K562 (cell line): ENCODE results near the gene WDR20. TPM values are rescaled to one million over a fixed set of nuclear protein-coding genes. Genes with fewer than 3 reads are reported as not detected.

Experiments
- ATAC-seq: fragments of 200-7000 bp; cut with Tn5 transposase; 3 replicates; pipeline ENCODE4 v1.9.1; 2020; ENCODE audit warnings: moderate library complexity
- BruUV-seq: library from RNA; stranded (reverse); fragments of 400-500 nt; replicated peaks from 2 replicates; lab custom pipeline; 2021; lab: Mats Ljungman, UMichigan
- CTCF ChIA-PET: fragments of 300-600 bp; formaldehyde crosslinking; extraction: SDS; loops from one replicate; lab custom pipeline; 2021; ENCODE audit warnings: low intra/inter-chr PET ratio; lab: Yijun Ruan, JAX
- POLR2A ChIA-PET: fragments of 300-600, 350-650 bp; sonication (Branson Sonifier 250); formaldehyde crosslinking; extraction: SDS; loops from one replicate; lab custom pipeline; 2021; ENCODE audit warnings: antibody characterized with exemption, inconsistent platforms; lab: Yijun Ruan, JAX
- DNase-seq, 4 experiments: peaks; one replicate each; pipeline versions ENCODE4 v3.0.0 to v3.0.0-alpha.2; 2011 to 2018; ENCODE audit warnings: low spot score in 3 of 4, mixed read lengths in 3 of 4; ENCODE audit errors: extremely low read depth in 1 of 4
- FAIRE-seq: peaks from 2 replicates; lab custom pipeline; 2011; peaks lifted over from hg19 to GRCh38; lab: Jason Lieb, UNC
- H2AFZ ChIP-seq: 2 replicates; pipeline ENCODE4 v1.6.0; 2011; ENCODE audit warnings: low read depth, low read length, control low read depth, inconsistent platforms
- H3K27ac ChIP-seq: fragments of 200-600 bp; 3 replicates; pipeline ENCODE4 v1.8.0; 2011; ENCODE audit warnings: low read depth, mild to moderate bottlenecking, control low read depth, inconsistent platforms, low read length, moderate library complexity, mixed read lengths; ENCODE audit errors: extremely low read depth
- H3K27me3 ChIP-seq, 2 experiments: fragments of 300-600 bp in 1 of 2; 2 replicates in 1 of 2; 3 replicates in 1 of 2; pipeline versions ENCODE4 v1.6.0 to v1.8.0; 2011; ENCODE audit warnings: inconsistent platforms in 2 of 2, low read length in 2 of 2, mild to moderate bottlenecking in 1 of 2, mixed read lengths in 1 of 2, moderate library complexity in 1 of 2; ENCODE audit not compliant: control insufficient read depth in 2 of 2, insufficient read depth in 2 of 2
- H3K36me3 ChIP-seq: fragments of 300-600 bp; 3 replicates; pipeline ENCODE4 v1.8.0; 2011; ENCODE audit warnings: mild to moderate bottlenecking, low read length, inconsistent platforms; ENCODE audit not compliant: control insufficient read depth, insufficient read depth
- H3K4me1 ChIP-seq, 2 experiments: fragments of 200-600 bp in 1 of 2; replicated peaks in 1 of 2; 2 replicates in 1 of 2; 3 replicates in 1 of 2; pipeline versions ENCODE4 v1.5.1 to v1.8.0; 2011; ENCODE audit warnings: inconsistent platforms in 2 of 2, low read length in 2 of 2, mild to moderate bottlenecking in 1 of 2, mixed read lengths in 1 of 2, moderate library complexity in 1 of 2; ENCODE audit not compliant: control insufficient read depth in 2 of 2, insufficient read depth in 2 of 2
- H3K4me2 ChIP-seq: 2 replicates; pipeline ENCODE4 v1.6.1; 2011; ENCODE audit warnings: low read length, control low read depth, inconsistent platforms, mixed read lengths; ENCODE audit not compliant: insufficient read depth
- H3K4me3 ChIP-seq: fragments of 200-600 bp; sonication (generic), shearing (Covaris generic); 2 replicates; pipeline ENCODE4 v1.5.1; 2016; ENCODE audit warnings: control low read depth, inconsistent platforms
- H3K79me2 ChIP-seq: fragments of 200-600 bp; 3 replicates; pipeline ENCODE4 v1.8.0; 2011; ENCODE audit warnings: low read length, inconsistent platforms; ENCODE audit not compliant: control insufficient read depth, insufficient read depth
- H3K9ac ChIP-seq, 2 experiments: 2 replicates each; pipeline versions ENCODE4 v1.6.0 to v1.6.1; 2011; ENCODE audit warnings: low read depth in 2 of 2, low read length in 2 of 2, control low read depth in 1 of 2, inconsistent platforms in 1 of 2, mild to moderate bottlenecking in 1 of 2, mixed read lengths in 1 of 2; ENCODE audit not compliant: insufficient read depth in 1 of 2
- H3K9me1 ChIP-seq: one replicate; pipeline ENCODE4 v1.6.0; 2011; ENCODE audit warnings: inconsistent platforms, mild to moderate bottlenecking, low read length, moderate library complexity; ENCODE audit not compliant: control insufficient read depth, insufficient read depth
- H3K9me3 ChIP-seq: replicated peaks from 2 replicates; pipeline ENCODE4 v1.5.1; 2011; ENCODE audit warnings: low read depth, low read length, inconsistent platforms; ENCODE audit not compliant: control insufficient read depth, insufficient read depth
- H4K20me1 ChIP-seq: replicated peaks from 2 replicates; pipeline ENCODE4 v1.6.1; 2011; ENCODE audit warnings: low read length, inconsistent platforms, mixed read lengths; ENCODE audit not compliant: control insufficient read depth, insufficient read depth
- ESRRA ChIP-seq: fragments of 450-650 bp; IDR thresholded peaks from 2 replicates; pipeline ENCODE4 v1.6.1; 2014; ENCODE audit warnings: low read depth, mild to moderate bottlenecking, moderate library complexity, borderline replicate concordance
- FOXK2 ChIP-seq, 2 experiments: fragments of 450-650 bp; IDR thresholded peaks in 1 of 2; conservative IDR thresholded peaks in 1 of 2; 2 replicates each; pipeline ENCODE4 v1.6.1; 2016; ENCODE audit warnings: low read depth in 2 of 2, mild to moderate bottlenecking in 1 of 2
- HDGF ChIP-seq: fragments of 450-650 bp; IDR thresholded peaks from 2 replicates; pipeline ENCODE4 v1.6.1; 2016
- HNRNPLL ChIP-seq: fragments of 200-400 bp; formaldehyde crosslinking; IDR thresholded peaks from 2 replicates; pipeline ENCODE4 v1.6.1; 2017; ENCODE audit warnings: low read length, low read depth, mild to moderate bottlenecking; ENCODE audit not compliant: poor library complexity, severe bottlenecking
- KAT2B ChIP-seq: IDR thresholded peaks from one replicate; pipeline ENCODE4 v1.6.1; 2012; ENCODE audit warnings: low read depth, mild to moderate bottlenecking, control low read depth, inconsistent platforms, low read length, moderate library complexity
- PTRF ChIP-seq: fragments of 450-650 bp; IDR thresholded peaks from 2 replicates; pipeline ENCODE4 v1.6.1; 2016; ENCODE audit warnings: mild to moderate bottlenecking, missing genetic modification characterization, missing compliant biosample characterization
- RCOR1 ChIP-seq, 2 experiments: IDR thresholded peaks; 2 replicates each; pipeline ENCODE4 v1.6.1; 2012; ENCODE audit warnings: low read depth in 2 of 2, low read length in 2 of 2, borderline replicate concordance in 1 of 2, improper control_type of control experiment in 1 of 2
- RUNX1 ChIP-seq: sonication (generic); IDR thresholded peaks from 2 replicates; pipeline ENCODE4 v1.6.1; 2016; ENCODE audit warnings: antibody characterized with exemption, low read depth
- TBL1XR1 ChIP-seq, 2 experiments: IDR thresholded peaks; 2 replicates each; pipeline ENCODE4 v1.6.1; 2012; ENCODE audit warnings: improper control_type of control experiment in 2 of 2, low read length in 2 of 2, mild to moderate bottlenecking in 1 of 2
- TCFL5 ChIP-seq: fragments of 250-450 bp; sonication (Bioruptor Pico); conservative IDR thresholded peaks from 2 replicates; pipeline ENCODE4 v1.6.1; 2021; ENCODE audit warnings: mild to moderate bottlenecking, moderate library complexity, matching md5 sums
- WGBS: fragments of 100-300 bp; shearing (Covaris generic); methylation state at CpG from one replicate; pipeline ENCODE4 v1.1.6; 2016; ENCODE audit warnings: low coverage, mixed read lengths; ENCODE audit not compliant: insufficient coverage; ENCODE audit errors: missing lambda C conversion rate; 5-methylcytosine and 5-hydroxymethylcytosine counted together
- in situ Hi-C: fragments of 300-500 bp; cut with MboI; formaldehyde crosslinking; loops from 4 replicates; pipeline ENCODE4 v1.15.0; 2018; ENCODE audit warnings: inconsistent platforms, mixed read lengths
- intact Hi-C: fragments of 100-400 bp; cut with micrococcal nuclease; formaldehyde crosslinking; loops from 2 replicates; pipeline ENCODE4 v1.14.2; 2022
- polyA plus RNA-seq, 8 experiments: library from polyadenylated mRNA; depleted of rRNA in 4 of 8; stranded (reverse) in 5 of 8; unstranded in 3 of 8; fragments of >200 nt; fragmentation: Nextera tagmentation in 2 of 8; fragmentation: Illumina TruSeq in 1 of 8; extraction: Ambion mirVana in 2 of 8; extraction: Trizol in 1 of 8; gene quantifications; 2 replicates each; pipeline versions ENCODE4 v1.2.1 to v1.2.3, GENCODE V29; 2011 to 2014; ENCODE audit warnings: inconsistent platforms in 1 of 8, missing spikeins in 1 of 8
- total RNA-seq, 7 experiments: library from RNA; depleted of rRNA in 6 of 7; stranded (reverse); fragments of >200 nt in 6 of 7; fragmentation: Illumina TruSeq in 2 of 7; extraction: Trizol in 2 of 7; gene quantifications; 2 replicates each; pipeline versions ENCODE4 v1.2.1 to v1.2.3, GENCODE V29; 2011 to 2021; ENCODE audit warnings: low replicate concordance in 1 of 7
- TF ChIP-seq, protein P1 (sequence below): fragments of 450-650 bp; conservative IDR thresholded peaks from 2 replicates; pipeline ENCODE4 v1.6.1; 2016; ENCODE audit warnings: missing genetic modification characterization, low read depth, mild to moderate bottlenecking, control low read depth, missing compliant biosample characterization
- TF ChIP-seq, protein P2 (sequence below): fragments of 450-650 bp; IDR thresholded peaks from 2 replicates; pipeline ENCODE4 v1.6.1; 2016; ENCODE audit warnings: low read depth
- TF ChIP-seq, protein P3 (sequence below): sonication (generic); formaldehyde crosslinking; IDR thresholded peaks from 2 replicates; pipeline ENCODE4 v1.5.0; 2020; ENCODE audit warnings: missing genetic modification reagents

The WDR20 gene
- total and polyA plus RNA-seq, 9 of the 15 experiments (the other 6 are each of a cell fraction or from before 2014, with no cell fraction given): 7.0 to 15.3 (median 11.8) TPM

DNA sequence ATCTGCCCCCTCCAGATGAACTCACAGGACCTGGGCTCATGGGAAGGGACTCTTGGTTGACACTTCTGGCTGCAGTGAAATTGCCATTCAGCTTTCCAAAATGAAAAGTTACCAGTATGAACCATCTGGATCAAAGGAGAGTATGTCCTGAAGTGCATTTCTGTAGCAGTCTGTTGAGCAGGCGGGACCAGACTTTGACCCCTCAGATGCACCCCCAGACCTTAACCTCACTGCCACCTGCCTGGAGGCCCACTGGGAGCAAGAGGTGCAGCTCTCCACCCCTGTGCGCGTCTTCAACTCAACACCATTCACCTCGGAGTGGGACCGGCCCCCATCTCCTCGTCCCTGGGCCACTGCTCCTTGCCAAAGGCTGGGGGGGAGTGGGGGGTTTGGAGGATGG, 110.3 kb downstream of the WDR20 start:
- no peak overlapping the region for H3K27ac ChIP-seq
- H3K9me1 ChIP-seq: no peaks in the 10 kb centered on the region
- POLR2A ChIA-PET: interaction anchor here (0.7 kb wide), 1 partner anchor 1993 kb away, joined by 3 read pairs; no protein-coding TSS in a partner anchor
- BruUV-seq: no TSS peak
- H3K36me3 ChIP-seq: no peaks in the 10 kb centered on the region
- H3K79me2 ChIP-seq: no peaks in the 10 kb centered on the region
- intact Hi-C loops: no loop called here
- 86% methylated on average over 6 of the region's 6 CpGs for WGBS
- H3K9me3 ChIP-seq: no peaks in the 10 kb centered on the region
- in situ Hi-C loops: no loop called here
- FAIRE-seq (no peak), ATAC-seq (no peak), DNase-seq (no peak)
- H3K4me3 ChIP-seq: no peak overlapping the region
- no peaks in the 10 kb centered on the region for H4K20me1 ChIP-seq
- CTCF ChIA-PET: no interaction called here
- peaks cover 9 to 11% of the 10 kb centered on the region in 2 experiments; a peak in 4 of 5 replicates for H3K4me1 ChIP-seq
- TF ChIP-seq PTRF (no peak), ESRRA (no peak), HDGF (no peak), HNRNPLL (no peak), TCFL5 (CRISPR knock-in tag) (no peak), TBL1XR1 (IDR thresholded peaks at IDR 0.05; ENCODE audit: low read length in 2 of 2) (no peak), RUNX1 (no peak), KAT2B (no peak), RCOR1 (IDR thresholded peaks at IDR 0.05; ENCODE audit: borderline replicate concordance in 1 of 2, low read depth in 2 of 2, low read length in 2 of 2) (no peak), FOXK2 (conservative IDR thresholded peaks at IDR 0.05 in 1 of 2, IDR thresholded peaks at IDR 0.05 in 1 of 2; ENCODE audit: low read depth in 2 of 2) (no peak)
- TF ChIP-seq, protein P1, sequence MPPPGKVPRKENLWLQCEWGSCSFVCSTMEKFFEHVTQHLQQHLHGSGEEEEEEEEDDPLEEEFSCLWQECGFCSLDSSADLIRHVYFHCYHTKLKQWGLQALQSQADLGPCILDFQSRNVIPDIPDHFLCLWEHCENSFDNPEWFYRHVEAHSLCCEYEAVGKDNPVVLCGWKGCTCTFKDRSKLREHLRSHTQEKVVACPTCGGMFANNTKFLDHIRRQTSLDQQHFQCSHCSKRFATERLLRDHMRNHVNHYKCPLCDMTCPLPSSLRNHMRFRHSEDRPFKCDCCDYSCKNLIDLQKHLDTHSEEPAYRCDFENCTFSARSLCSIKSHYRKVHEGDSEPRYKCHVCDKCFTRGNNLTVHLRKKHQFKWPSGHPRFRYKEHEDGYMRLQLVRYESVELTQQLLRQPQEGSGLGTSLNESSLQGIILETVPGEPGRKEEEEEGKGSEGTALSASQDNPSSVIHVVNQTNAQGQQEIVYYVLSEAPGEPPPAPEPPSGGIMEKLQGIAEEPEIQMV (tag): no peak
- TF ChIP-seq, protein P2, sequence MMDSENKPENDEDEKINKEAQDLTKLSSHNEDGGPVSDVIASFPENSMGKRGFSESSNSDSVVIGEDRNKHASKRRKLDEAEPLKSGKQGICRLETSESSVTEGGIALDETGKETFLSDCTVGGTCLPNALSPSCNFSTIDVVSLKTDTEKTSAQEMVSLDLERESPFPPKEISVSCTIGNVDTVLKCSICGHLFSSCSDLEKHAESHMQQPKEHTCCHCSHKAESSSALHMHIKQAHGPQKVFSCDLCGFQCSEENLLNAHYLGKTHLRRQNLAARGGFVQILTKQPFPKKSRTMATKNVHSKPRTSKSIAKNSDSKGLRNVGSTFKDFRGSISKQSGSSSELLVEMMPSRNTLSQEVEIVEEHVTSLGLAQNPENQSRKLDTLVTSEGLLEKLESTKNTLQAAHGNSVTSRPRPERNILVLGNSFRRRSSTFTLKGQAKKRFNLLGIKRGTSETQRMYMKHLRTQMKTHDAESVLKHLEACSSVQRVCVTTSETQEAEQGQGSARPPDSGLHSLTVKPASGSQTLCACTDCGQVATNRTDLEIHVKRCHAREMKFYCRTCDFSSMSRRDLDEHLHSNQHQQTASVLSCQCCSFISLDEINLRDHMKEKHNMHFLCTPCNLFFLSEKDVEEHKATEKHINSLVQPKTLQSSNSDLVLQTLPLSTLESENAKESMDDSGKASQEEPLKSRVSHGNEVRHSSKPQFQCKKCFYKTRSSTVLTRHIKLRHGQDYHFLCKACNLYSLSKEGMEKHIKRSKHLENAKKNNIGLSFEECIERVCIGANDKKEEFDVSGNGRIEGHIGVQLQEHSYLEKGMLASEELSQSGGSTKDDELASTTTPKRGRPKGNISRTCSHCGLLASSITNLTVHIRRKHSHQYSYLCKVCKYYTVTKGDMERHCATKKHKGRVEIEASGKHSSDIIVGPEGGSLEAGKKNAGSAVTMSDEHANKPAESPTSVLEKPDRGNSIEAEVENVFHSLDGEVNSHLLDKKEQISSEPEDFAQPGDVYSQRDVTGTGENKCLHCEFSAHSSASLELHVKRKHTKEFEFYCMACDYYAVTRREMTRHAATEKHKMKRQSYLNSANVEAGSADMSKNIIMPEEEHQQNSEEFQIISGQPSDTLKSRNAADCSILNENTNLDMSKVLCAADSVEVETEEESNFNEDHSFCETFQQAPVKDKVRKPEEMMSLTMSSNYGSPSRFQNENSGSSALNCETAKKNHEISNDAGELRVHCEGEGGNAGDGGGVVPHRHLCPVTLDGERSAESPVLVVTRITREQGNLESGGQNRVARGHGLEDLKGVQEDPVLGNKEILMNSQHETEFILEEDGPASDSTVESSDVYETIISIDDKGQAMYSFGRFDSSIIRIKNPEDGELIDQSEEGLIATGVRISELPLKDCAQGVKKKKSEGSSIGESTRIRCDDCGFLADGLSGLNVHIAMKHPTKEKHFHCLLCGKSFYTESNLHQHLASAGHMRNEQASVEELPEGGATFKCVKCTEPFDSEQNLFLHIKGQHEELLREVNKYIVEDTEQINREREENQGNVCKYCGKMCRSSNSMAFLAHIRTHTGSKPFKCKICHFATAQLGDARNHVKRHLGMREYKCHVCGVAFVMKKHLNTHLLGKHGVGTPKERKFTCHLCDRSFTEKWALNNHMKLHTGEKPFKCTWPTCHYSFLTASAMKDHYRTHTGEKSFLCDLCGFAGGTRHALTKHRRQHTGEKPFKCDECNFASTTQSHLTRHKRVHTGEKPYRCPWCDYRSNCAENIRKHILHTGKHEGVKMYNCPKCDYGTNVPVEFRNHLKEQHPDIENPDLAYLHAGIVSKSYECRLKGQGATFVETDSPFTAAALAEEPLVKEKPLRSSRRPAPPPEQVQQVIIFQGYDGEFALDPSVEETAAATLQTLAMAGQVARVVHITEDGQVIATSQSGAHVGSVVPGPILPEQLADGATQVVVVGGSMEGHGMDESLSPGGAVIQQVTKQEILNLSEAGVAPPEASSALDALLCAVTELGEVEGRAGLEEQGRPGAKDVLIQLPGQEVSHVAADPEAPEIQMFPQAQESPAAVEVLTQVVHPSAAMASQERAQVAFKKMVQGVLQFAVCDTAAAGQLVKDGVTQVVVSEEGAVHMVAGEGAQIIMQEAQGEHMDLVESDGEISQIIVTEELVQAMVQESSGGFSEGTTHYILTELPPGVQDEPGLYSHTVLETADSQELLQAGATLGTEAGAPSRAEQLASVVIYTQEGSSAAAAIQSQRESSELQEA: no peak
- TF ChIP-seq, protein P3, sequence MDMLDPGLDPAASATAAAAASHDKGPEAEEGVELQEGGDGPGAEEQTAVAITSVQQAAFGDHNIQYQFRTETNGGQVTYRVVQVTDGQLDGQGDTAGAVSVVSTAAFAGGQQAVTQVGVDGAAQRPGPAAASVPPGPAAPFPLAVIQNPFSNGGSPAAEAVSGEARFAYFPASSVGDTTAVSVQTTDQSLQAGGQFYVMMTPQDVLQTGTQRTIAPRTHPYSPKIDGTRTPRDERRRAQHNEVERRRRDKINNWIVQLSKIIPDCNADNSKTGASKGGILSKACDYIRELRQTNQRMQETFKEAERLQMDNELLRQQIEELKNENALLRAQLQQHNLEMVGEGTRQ (CRISPR knock-in tag): no peak
- no peak overlapping the region for H2AFZ ChIP-seq
- no peak overlapping the region for H3K4me2 ChIP-seq
- H3K9ac ChIP-seq: no peak overlapping the region
- no peaks in the 10 kb centered on the region for H3K27me3 ChIP-seq
